OCI-LY3 (cell line): Measurements from ENCODE around the gene CARS2.
A peak's percentile ranks its signal among the peaks of the same experiment; 100 is the strongest.

Experiments
- H2AFZ ChIP-seq: fragments of 200-600, 300-600 bp; shearing (Covaris generic); 2 replicates; pipeline ENCODE4 v1.6.0; 2014; ENCODE audit warnings: antibody characterized with exemption, low read depth, low read length
- H3K27ac ChIP-seq: fragments of 200-600, 300-600 bp; sonication (generic); 2 replicates; pipeline ENCODE4 v1.5.1; 2014; ENCODE audit warnings: mild to moderate bottlenecking, low read length, moderate library complexity, mixed read lengths
- H3K27me3 ChIP-seq: fragments of 200-600, 300-600 bp; sonication (generic); 2 replicates; pipeline ENCODE4 v1.6.1; 2014; ENCODE audit warnings: low read depth, low read length, mixed read lengths
- H3K36me3 ChIP-seq: fragments of 200-600, 300-600 bp; sonication (generic); replicated peaks from 2 replicates; pipeline ENCODE3; 2014; ENCODE audit warnings: low read depth, low read length, mixed read lengths
- H3K4me1 ChIP-seq: fragments of 300-600, 200-600 bp; sonication (generic); 2 replicates; pipeline ENCODE4 v1.6.1; 2014; ENCODE audit warnings: low read length, mixed read lengths
- H3K4me2 ChIP-seq: fragments of 200-600, 300-600 bp; sonication (generic); 2 replicates; pipeline ENCODE4 v1.6.1; 2014; ENCODE audit warnings: low read length, mixed read lengths
- H3K4me3 ChIP-seq: fragments of 300-600, 200-600 bp; sonication (generic); 2 replicates; pipeline ENCODE4 v1.5.1; 2014; ENCODE audit warnings: antibody characterized with exemption, mild to moderate bottlenecking, low read length, moderate library complexity
- H3K79me2 ChIP-seq: fragments of 300-600, 200-600 bp; shearing (Covaris generic); 2 replicates; pipeline ENCODE4 v1.6.1; 2014; ENCODE audit warnings: mild to moderate bottlenecking, low read length, mixed read lengths
- H3K9ac ChIP-seq: fragments of 300-600, 200-600 bp; shearing (Covaris generic); 2 replicates; pipeline ENCODE4 v1.6.0; 2014; ENCODE audit warnings: mild to moderate bottlenecking, low read length, moderate library complexity
- H3K9me3 ChIP-seq: fragments of 200-600, 300-600 bp; shearing (Covaris generic); 2 replicates; pipeline ENCODE4 v1.6.1; 2014; ENCODE audit warnings: low read length, mixed read lengths; ENCODE audit not compliant: insufficient read depth
- H4K20me1 ChIP-seq: fragments of 200-600, 300-600 bp; sonication (generic); 2 replicates; pipeline ENCODE4 v1.6.1; 2016; ENCODE audit warnings: low read length, mixed read lengths; ENCODE audit not compliant: insufficient read depth
- EZH2phosphoT487 ChIP-seq: fragments of 200-600 bp; shearing (Covaris generic); IDR thresholded peaks from 2 replicates; pipeline ENCODE4 v1.6.1; 2018; ENCODE audit warnings: antibody characterized with exemption, mixed run types, low read depth
- TF ChIP-seq, protein P1 (sequence below): fragments of 200-600, 300-600 bp; sonication (generic); IDR thresholded peaks from 2 replicates; pipeline ENCODE4 v1.5.1; 2014; ENCODE audit warnings: antibody characterized with exemption, low read length, low read depth

Gene CARS2

DNA sequence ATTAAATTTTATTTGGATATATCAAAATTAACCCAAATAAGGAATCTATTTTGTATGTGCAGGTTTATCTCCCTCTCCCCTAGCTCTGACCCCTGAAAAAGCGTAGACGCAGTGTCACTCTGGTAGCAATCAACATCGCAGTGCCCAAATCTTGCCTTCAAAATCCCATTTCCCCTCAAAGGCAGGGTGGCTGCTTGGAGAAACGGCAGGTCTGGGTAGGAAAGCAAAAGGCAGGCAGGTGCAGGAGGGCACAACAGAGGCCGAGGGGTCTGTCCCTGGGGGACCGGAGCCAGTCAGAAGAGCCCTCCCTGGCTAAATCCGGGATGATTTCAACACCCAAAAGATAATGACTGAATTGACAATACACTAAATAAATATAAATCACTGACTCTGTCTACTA, 48.7 kb downstream of the CARS2 start:
- Histone ChIP-seq H4K20me1 (peaks cover 24% of the 10 kb centered on the region), H3K79me2 (peaks cover 7% of the 10 kb centered on the region; the same call in 1 of the 2 replicates), H3K4me1 (peaks cover 31% of the 10 kb centered on the region), H3K36me3 (peaks cover 53% of the 10 kb centered on the region), H3K4me3 (no peak overlapping the region), H3K9me3 (no peaks in the 10 kb centered on the region), H3K9ac (no peak overlapping the region), H3K4me2 (no peak overlapping the region), H2AFZ (no peak overlapping the region), H3K27ac (no peak overlapping the region), H3K27me3 (no peaks in the 10 kb centered on the region)
- TF ChIP-seq, protein P1, sequence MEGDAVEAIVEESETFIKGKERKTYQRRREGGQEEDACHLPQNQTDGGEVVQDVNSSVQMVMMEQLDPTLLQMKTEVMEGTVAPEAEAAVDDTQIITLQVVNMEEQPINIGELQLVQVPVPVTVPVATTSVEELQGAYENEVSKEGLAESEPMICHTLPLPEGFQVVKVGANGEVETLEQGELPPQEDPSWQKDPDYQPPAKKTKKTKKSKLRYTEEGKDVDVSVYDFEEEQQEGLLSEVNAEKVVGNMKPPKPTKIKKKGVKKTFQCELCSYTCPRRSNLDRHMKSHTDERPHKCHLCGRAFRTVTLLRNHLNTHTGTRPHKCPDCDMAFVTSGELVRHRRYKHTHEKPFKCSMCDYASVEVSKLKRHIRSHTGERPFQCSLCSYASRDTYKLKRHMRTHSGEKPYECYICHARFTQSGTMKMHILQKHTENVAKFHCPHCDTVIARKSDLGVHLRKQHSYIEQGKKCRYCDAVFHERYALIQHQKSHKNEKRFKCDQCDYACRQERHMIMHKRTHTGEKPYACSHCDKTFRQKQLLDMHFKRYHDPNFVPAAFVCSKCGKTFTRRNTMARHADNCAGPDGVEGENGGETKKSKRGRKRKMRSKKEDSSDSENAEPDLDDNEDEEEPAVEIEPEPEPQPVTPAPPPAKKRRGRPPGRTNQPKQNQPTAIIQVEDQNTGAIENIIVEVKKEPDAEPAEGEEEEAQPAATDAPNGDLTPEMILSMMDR: no peak
- TF ChIP-seq EZH2phosphoT487: no peak

DNA sequence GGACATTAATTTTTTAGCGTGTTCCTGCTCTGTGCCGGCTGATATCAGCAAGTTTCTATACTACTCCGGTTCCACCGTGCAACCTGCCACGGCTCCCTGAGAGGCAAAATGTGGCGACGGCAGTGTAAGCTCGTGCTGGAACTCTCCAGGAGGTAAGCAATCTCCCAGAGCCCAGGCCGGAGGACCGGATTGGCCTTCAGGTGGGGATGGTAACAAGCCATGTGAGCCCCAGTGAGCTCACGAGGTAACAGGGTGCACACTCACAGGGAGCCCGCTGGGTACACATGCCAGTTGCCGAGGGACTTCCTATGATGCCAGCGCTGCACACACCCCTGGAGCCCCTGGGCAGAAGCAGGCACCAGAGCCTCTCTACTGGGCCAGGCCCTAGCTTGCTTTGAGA, 52.1 kb downstream of the CARS2 start:
- H3K9ac ChIP-seq: no peak overlapping the region
- H3K4me3 ChIP-seq: no peak overlapping the region
- TF ChIP-seq, protein P1: no peak
- TF ChIP-seq EZH2phosphoT487: no peak
- H3K4me1 ChIP-seq: peaks cover 28% of the 10 kb centered on the region
- no peak overlapping the region for H2AFZ ChIP-seq
- peaks cover 4% of the 10 kb centered on the region; the same call in 1 of the 2 replicates for H3K79me2 ChIP-seq
- H3K27ac ChIP-seq: no peak overlapping the region
- H4K20me1 ChIP-seq: peaks cover 24% of the 10 kb centered on the region
- H3K27me3 ChIP-seq: no peaks in the 10 kb centered on the region
- H3K4me2 ChIP-seq: no peak overlapping the region
- peaks cover 31% of the 10 kb centered on the region for H3K36me3 ChIP-seq
- H3K9me3 ChIP-seq: no peaks in the 10 kb centered on the region

DNA sequence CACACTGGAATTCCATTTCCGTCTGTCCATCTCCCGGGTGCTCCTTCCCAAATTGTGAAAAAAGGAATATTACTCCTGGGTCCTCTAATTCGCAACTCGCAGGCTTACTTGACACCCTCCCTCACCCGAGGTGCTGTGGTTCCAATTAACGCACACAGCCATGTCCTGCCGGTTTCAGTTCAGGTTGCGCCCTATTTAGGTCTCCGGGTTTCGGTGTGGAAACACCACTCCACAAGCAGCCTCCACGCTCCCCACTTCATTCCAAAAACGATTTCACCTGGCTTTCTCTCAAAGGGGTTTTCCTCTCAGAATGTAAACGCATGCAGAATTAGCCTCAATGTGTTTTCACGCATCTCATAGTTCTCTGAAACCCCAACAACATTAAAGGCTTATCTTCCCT, 52.6 kb downstream of the CARS2 start:
- Histone ChIP-seq H3K9me3 (no peaks in the 10 kb centered on the region), H3K79me2 (peaks cover 4% of the 10 kb centered on the region; the same call in 1 of the 2 replicates), H3K27ac (no peak overlapping the region), H2AFZ (no peak overlapping the region), H3K4me1 (peaks cover 22% of the 10 kb centered on the region), H3K36me3 (peaks cover 29% of the 10 kb centered on the region), H3K4me2 (peak overlapping the region; percentile 31), H3K9ac (no peak overlapping the region), H4K20me1 (peaks cover 24% of the 10 kb centered on the region), H3K4me3 (no peak overlapping the region), H3K27me3 (no peaks in the 10 kb centered on the region)
- TF ChIP-seq, protein P1: no peak
- TF ChIP-seq EZH2phosphoT487: no peak

DNA sequence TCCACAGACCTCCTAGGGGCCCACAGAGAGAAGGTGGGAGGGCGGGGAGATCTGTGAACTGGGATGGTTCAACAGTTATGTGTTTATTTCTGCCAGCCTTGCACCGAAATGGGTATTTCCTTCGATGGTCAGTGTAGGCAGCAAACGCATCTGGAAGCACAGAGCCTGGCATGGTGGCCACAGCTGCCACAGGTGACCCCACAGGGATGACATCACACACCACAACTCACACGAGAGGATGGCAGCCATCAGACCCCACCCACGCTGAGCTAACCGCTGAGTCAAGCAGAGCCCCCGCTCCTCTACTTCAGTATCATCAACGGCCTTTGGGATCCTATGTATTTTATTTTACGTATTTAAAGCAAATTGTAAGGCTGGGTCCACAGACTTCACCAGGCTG, 53.2 kb downstream of the CARS2 start:
- Histone ChIP-seq H2AFZ (no peak overlapping the region), H3K79me2 (peaks cover 2% of the 10 kb centered on the region; the same call in 1 of the 2 replicates), H3K27ac (no peak overlapping the region), H3K36me3 (peaks cover 26% of the 10 kb centered on the region), H3K9ac (no peak overlapping the region), H3K9me3 (no peaks in the 10 kb centered on the region), H4K20me1 (peaks cover 20% of the 10 kb centered on the region), H3K27me3 (no peaks in the 10 kb centered on the region), H3K4me3 (no peak overlapping the region), H3K4me2 (no peak overlapping the region), H3K4me1 (peaks cover 17% of the 10 kb centered on the region)
- no peak for TF ChIP-seq EZH2phosphoT487
- TF ChIP-seq, protein P1: no peak
